Ovary (tissue), 3 donors: ENCODE measurements around the gene RMND1.

Experiments used
- POLR2A ChIP-seq: fragments of 450-650 bp; IDR thresholded peaks from one replicate; pipeline ENCODE4 v1.6.1; 2017; ENCODE audit warnings: antibody characterized with exemption, mild to moderate bottlenecking, moderate library complexity
- TF ChIP-seq, protein P1 (sequence below), 3 donors: fragments of 450-650 bp in 2 of 3; fragments of 200-600 bp in 1 of 3; IDR thresholded peaks; one replicate each; pipeline versions ENCODE4 v1.5.1 to v1.8.0; 2016 to 2022; ENCODE audit warnings: antibody characterized with exemption in 3 of 3, mild to moderate bottlenecking in 1 of 3
- donor health status: DM: no; HTN: no; CAD: no.

GRCh38 chr6:151413372-151414145, 38.4 kb downstream of the RMND1 start:
- TF ChIP-seq, protein P1, sequence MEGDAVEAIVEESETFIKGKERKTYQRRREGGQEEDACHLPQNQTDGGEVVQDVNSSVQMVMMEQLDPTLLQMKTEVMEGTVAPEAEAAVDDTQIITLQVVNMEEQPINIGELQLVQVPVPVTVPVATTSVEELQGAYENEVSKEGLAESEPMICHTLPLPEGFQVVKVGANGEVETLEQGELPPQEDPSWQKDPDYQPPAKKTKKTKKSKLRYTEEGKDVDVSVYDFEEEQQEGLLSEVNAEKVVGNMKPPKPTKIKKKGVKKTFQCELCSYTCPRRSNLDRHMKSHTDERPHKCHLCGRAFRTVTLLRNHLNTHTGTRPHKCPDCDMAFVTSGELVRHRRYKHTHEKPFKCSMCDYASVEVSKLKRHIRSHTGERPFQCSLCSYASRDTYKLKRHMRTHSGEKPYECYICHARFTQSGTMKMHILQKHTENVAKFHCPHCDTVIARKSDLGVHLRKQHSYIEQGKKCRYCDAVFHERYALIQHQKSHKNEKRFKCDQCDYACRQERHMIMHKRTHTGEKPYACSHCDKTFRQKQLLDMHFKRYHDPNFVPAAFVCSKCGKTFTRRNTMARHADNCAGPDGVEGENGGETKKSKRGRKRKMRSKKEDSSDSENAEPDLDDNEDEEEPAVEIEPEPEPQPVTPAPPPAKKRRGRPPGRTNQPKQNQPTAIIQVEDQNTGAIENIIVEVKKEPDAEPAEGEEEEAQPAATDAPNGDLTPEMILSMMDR (IDR thresholded peaks at IDR 0.05) = no peak
- TF ChIP-seq POLR2A = no peak
